Adrenal gland (tissue), 12 donors: ENCODE results near the gene RAB43. TPM values are rescaled to one million over a fixed set of nuclear protein-coding genes. Genes with fewer than 3 reads are reported as not detected.
A peak's percentile ranks its signal among the peaks of the same experiment; 100 is the strongest.

Experiments
- DNase-seq, 7 donors: peaks; one replicate each; pipeline ENCODE4 v3.0.0-alpha.2; 2019 to 2020
- H3K27ac ChIP-seq, 5 donors: fragments of 200-600 bp; sonication (generic) in 4 of 5; 1 replicate in 3 of 5; 2 replicates in 2 of 5; pipeline versions ENCODE4 v1.5.1 to v1.8.0; 2016 to 2020; ENCODE audit warnings: mild to moderate bottlenecking in 1 of 5
- H3K27me3 ChIP-seq: fragments of 200-600 bp; 2 replicates; pipeline ENCODE4 v1.8.0; 2021
- H3K36me3 ChIP-seq, 2 donors: fragments of 200-600 bp; replicated peaks in 1 of 2; 1 replicate in 1 of 2; 2 replicates in 1 of 2; pipeline versions ENCODE4 v1.5.1 to v1.8.0; 2018 to 2022
- H3K4me1 ChIP-seq, 2 donors: fragments of 200-600 bp; replicated peaks in 1 of 2; 1 replicate in 1 of 2; 2 replicates in 1 of 2; pipeline versions ENCODE4 v1.5.1 to v1.8.0; 2018 to 2021
- H3K4me3 ChIP-seq, 4 donors: fragments of 200-600 bp; sonication (generic) in 3 of 4; one replicate each; pipeline ENCODE4 v1.5.1; 2016 to 2018
- H3K9me3 ChIP-seq, 3 donors: fragments of 200-600 bp; sonication (generic) in 1 of 3; replicated peaks in 1 of 3; 1 replicate in 2 of 3; 2 replicates in 1 of 3; pipeline versions ENCODE4 v1.5.1 to v1.8.0; 2016 to 2021
- POLR2A ChIP-seq, 2 donors: fragments of 450-650 bp; IDR thresholded peaks; one replicate each; pipeline ENCODE4 v1.6.1; 2017; ENCODE audit warnings: antibody characterized with exemption in 2 of 2, mild to moderate bottlenecking in 2 of 2, moderate library complexity in 1 of 2
- WGBS, 4 donors: extraction: QIAGEN DNeasy Blood & Tissue Kit in 2 of 4; methylation state at CpG; one replicate each; pipeline versions ENCODE4 v1.1.5 to v1.1.7; 2013 to 2017; 5-methylcytosine and 5-hydroxymethylcytosine counted together
- intact Hi-C, 2 donors: fragments of 100-400 bp; cut with DNase I; formaldehyde crosslinking; loops; one replicate each; pipeline versions ENCODE4 v1.14.1 to v1.15.0; 2022 to 2023
- polyA plus RNA-seq, 3 donors: library from polyadenylated mRNA; stranded (reverse); fragments of 200-250 nt in 2 of 3; fragments of 350-450 nt in 1 of 3; fragmentation: Illumina TruSeq in 1 of 3; extraction: RNeasy Lipid Tissue Mini Kit (QIAGEN cat#74804) in 1 of 3; gene quantifications; one replicate each; pipeline ENCODE4 v1.2.3, GENCODE V29; 2013 to 2014
- total RNA-seq, 9 donors: library from RNA; depleted of rRNA in 4 of 9; stranded (reverse); fragments of >200 nt in 4 of 9; fragments of 120-200 nt in 1 of 9; fragmentation: NEBNext Ultra II Directional in 1 of 9; extraction: Animal tissue kit (Norgen Biotek cat#: 25700) in 1 of 9; gene quantifications; one replicate each; pipeline versions ENCODE4 v1.1.0 to v1.2.4, GENCODE V29; 2013 to 2023
- TF ChIP-seq, protein P1 (sequence below), 6 experiments: fragments of 450-650 bp in 4 of 6; fragments of 200-600 bp in 2 of 6; sonication (generic) in 1 of 6; IDR thresholded peaks; 1 replicate in 5 of 6; 2 replicates in 1 of 6; pipeline versions ENCODE4 v1.5.1 to v1.8.0; 2016 to 2021; ENCODE audit warnings: antibody characterized with exemption in 6 of 6, mild to moderate bottlenecking in 2 of 6, moderate library complexity in 1 of 6
- donor health status: healthy with polysubstance abuse.
- donor health status: Bipolar disorder and iron deficiency.
- donor health status: DM: yes; HTN: yes; CAD: no.
- donor health status: DM: no; HTN: no; CAD: no.
- donor health status: DM: no; HTN: no; CAD: no.
- donor health status: DM: yes; HTN: yes; CAD: no.

The RAB43 gene
- total and polyA plus RNA-seq, 12 donors: 0.33 to 37.2 (median 24.3) TPM

DNA sequence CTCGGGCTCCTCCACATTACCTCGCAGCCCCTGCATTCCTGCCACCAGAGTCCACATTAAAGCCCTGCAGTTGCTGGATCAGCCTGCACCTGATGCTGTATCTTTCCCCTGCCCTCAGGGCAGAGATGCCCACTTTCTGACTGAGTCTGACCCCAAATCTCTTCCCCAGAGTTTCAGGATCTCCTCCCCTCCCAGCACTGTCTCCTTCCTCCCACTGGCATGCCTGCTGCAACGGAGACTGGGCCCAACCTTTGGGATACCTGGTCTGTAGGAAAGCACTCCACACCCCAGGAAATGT, 81.6 kb downstream of the RAB43 start:
- Histone ChIP-seq H3K4me1 (no peaks in the 10 kb centered on the region), H3K9me3 (no peaks in the 10 kb centered on the region), H3K27me3 (peaks cover 3% of the 10 kb centered on the region), H3K36me3 (no peaks in the 10 kb centered on the region), H3K27ac (no peak overlapping the region), H3K4me3 (no peak overlapping the region)
- intact Hi-C loops: no loop called here
- DNase-seq: no peak
- no peak for TF ChIP-seq POLR2A (IDR thresholded peaks at IDR 0.05)
- TF ChIP-seq, protein P1, sequence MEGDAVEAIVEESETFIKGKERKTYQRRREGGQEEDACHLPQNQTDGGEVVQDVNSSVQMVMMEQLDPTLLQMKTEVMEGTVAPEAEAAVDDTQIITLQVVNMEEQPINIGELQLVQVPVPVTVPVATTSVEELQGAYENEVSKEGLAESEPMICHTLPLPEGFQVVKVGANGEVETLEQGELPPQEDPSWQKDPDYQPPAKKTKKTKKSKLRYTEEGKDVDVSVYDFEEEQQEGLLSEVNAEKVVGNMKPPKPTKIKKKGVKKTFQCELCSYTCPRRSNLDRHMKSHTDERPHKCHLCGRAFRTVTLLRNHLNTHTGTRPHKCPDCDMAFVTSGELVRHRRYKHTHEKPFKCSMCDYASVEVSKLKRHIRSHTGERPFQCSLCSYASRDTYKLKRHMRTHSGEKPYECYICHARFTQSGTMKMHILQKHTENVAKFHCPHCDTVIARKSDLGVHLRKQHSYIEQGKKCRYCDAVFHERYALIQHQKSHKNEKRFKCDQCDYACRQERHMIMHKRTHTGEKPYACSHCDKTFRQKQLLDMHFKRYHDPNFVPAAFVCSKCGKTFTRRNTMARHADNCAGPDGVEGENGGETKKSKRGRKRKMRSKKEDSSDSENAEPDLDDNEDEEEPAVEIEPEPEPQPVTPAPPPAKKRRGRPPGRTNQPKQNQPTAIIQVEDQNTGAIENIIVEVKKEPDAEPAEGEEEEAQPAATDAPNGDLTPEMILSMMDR (IDR thresholded peaks at IDR 0.05): no peak
- 57 to 71% (median 64%) methylated on average over 3 of the region's 3 CpGs for WGBS, 4 donors

DNA sequence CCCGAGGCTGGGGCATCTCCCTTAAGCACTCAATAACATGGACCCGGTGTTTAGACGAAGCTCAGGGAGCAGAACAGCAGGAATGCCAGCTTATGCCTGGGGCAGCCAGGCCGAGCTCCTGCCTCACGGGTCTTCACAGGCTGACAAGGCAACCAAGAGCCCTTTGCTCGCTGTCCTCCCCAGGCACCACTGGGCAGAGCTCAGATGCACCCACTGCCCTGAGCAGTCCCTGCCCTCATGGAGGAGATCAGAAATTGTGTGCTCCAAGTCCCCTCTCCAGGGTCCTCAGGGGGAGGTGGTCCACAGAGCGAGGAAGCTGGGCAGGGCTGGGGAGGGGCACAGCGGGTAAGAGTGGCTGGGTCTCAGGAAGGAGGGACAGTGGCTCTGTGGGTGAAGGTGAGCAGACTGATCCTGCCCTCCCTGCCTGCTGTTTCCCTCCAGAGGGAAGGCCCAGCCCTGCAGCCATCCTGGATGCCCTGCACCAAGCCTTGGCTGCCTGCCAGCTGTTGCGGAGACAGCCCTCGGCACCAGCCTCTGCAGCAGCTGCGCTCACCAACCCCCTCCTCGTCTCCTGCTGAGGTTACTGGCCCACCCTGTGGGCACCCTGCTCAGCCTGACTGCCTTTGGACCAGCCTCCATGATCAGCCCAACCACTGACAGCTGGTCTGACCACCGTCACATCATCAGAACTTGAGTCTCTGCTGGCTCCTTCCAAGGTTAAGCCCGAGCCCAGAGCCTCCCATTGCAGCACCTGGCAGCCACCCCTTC, 82.1 kb downstream of the RAB43 start:
- H3K9me3 ChIP-seq: no peaks in the 10 kb centered on the region
- DNase-seq: peak in 5 of 7 donors; percentile 36 to 64 (median 56)
- TF ChIP-seq, protein P1 (IDR thresholded peaks at IDR 0.05): no peak
- no peak for TF ChIP-seq POLR2A (IDR thresholded peaks at IDR 0.05)
- H3K4me3 ChIP-seq: no peak overlapping the region
- no peaks in the 10 kb centered on the region for H3K36me3 ChIP-seq
- 53 to 76% (median 62%) methylated on average over 3 to 14 of the region's 14 CpGs for WGBS, 4 donors
- H3K27ac ChIP-seq: no peak overlapping the region
- H3K27me3 ChIP-seq: peaks cover 3% of the 10 kb centered on the region
- H3K4me1 ChIP-seq: no peaks in the 10 kb centered on the region
- intact Hi-C loops: no loop called here

DNA sequence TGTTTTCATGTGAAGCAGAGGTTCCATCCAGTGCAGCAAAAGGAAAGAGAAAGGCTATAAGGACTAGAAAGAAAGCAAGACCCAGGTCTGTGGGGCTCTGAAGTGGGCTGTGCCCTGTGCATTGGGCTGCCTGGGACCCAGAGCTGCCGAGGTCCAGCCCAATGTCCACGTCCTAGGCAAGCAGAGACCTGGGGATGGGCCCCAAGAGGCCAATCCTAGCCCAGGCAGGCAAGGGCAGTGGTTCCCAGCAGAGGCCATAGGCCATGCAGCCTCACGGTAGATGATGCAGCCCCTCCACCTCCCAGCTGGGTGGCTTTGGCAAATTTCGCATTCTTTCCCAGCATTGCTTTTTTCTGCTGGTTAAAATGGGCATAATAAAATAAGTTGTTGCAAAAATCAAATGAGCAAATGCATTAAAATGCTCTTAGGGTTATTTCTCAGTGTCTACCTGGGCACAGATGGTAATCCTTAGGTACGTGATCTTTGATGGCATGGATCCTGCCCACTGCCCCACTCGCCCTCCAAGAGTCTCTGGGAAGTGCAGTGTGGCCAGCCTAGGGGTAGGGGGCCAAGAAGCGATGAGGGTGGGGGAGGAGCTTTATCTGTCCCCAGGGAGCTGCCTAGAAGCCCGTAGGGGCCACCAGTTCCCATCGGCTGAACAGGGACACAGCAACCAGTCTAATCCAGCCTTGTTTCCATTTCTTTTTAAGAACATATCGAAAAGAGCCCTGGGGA, 83.3 kb downstream of the RAB43 start:
- H3K4me1 ChIP-seq: no peaks in the 10 kb centered on the region
- no peak overlapping the region for H3K27ac ChIP-seq
- H3K27me3 ChIP-seq: peaks cover 2% of the 10 kb centered on the region
- intact Hi-C loops: no loop called here
- H3K36me3 ChIP-seq: no peaks in the 10 kb centered on the region
- no peak overlapping the region for H3K4me3 ChIP-seq
- TF ChIP-seq POLR2A (IDR thresholded peaks at IDR 0.05): no peak
- TF ChIP-seq, protein P1 (IDR thresholded peaks at IDR 0.05): no peak
- DNase-seq: no peak
- no peaks in the 10 kb centered on the region for H3K9me3 ChIP-seq
- WGBS, 4 donors: 69 to 80% (median 75%) methylated on average over 7 to 10 of the region's 10 CpGs

Other genes starting within 250 kb of the RAB43 start
- gene ACAD9, start 242.2 kb downstream of the RAB43 start, total RNA-seq: 10 to 100 TPM; 45.7 to 68.0 (median 52.0) TPM
- 10 to 100 TPM; 39.1 to 54.0 (median 51.1) TPM for gene ACAD9, start 242.2 kb downstream of the RAB43 start, polyA plus RNA-seq
- 1 to 10 TPM in 2 of 9 donors, under 1 TPM in 6, not detected in 1; 0.14 to 1.9 (median 0.56) TPM for gene CFAP92, start 127.7 kb downstream of the RAB43 start, total RNA-seq
- gene CFAP92, start 127.7 kb downstream of the RAB43 start, polyA plus RNA-seq: under 1 TPM; 0.27 to 0.48 (median 0.48) TPM
- 1 to 10 TPM in 7 of 9 donors, under 1 TPM in 2; 0.60 to 4.7 (median 1.8) TPM for gene EFCC1, start 120.5 kb downstream of the RAB43 start, total RNA-seq
- gene EFCC1, start 120.5 kb downstream of the RAB43 start, polyA plus RNA-seq: 1 to 10 TPM in 2 of 3 donors, under 1 TPM in 1; 0.46 to 6.0 (median 1.9) TPM
- gene GP9, start 61.0 kb downstream of the RAB43 start, total RNA-seq: 1 to 10 TPM in 1 of 9 donors, not detected in 8; 1.6 TPM
- gene GP9, start 61.0 kb downstream of the RAB43 start, polyA plus RNA-seq: under 1 TPM in 1 of 3 donors, not detected in 2; 0.13 TPM
- 10 to 100 TPM in 8 of 9 donors, 1 to 10 TPM in 1; 4.1 to 40.0 (median 27.0) TPM for gene ISY1, start 39.3 kb upstream of the RAB43 start, total RNA-seq
- gene ISY1, start 39.3 kb upstream of the RAB43 start, polyA plus RNA-seq: 10 to 100 TPM; 15.0 to 39.7 (median 17.7) TPM
- gene CNBP, start 62.1 kb upstream of the RAB43 start, total RNA-seq: 100 to 1,000 TPM; 296 to 804 (median 483) TPM
- gene CNBP, start 62.1 kb upstream of the RAB43 start, polyA plus RNA-seq: 100 to 1,000 TPM; 373 to 465 (median 424) TPM
- 100 to 1,000 TPM; 105 to 318 (median 166) TPM for gene COPG1, start 127.8 kb upstream of the RAB43 start, total RNA-seq
- gene COPG1, start 127.8 kb upstream of the RAB43 start, polyA plus RNA-seq: 100 to 1,000 TPM in 2 of 3 donors, 10 to 100 TPM in 1; 84.9 to 182 (median 160) TPM
- 10 to 100 TPM; 17.3 to 39.7 (median 25.4) TPM for gene HMCES, start 157.1 kb upstream of the RAB43 start, total RNA-seq
- gene HMCES, start 157.1 kb upstream of the RAB43 start, polyA plus RNA-seq: 10 to 100 TPM; 16.0 to 29.4 (median 19.9) TPM